Colonic mucosa (tissue), 4 donors: ENCODE results near the gene TECR. TPM values are rescaled to one million over a fixed set of nuclear protein-coding genes. Genes with fewer than 3 reads are reported as not detected.
"Not testable (repeated sequence)": the region's sequence is repeated elsewhere in the genome, so short reads cannot be mapped to it uniquely, and the experiment has no call there.

Source experiments
- DNase-seq: peaks from one replicate; pipeline ENCODE4 v3.0.0-alpha.2; 2020
- H3K27ac ChIP-seq: fragments of 200-600 bp; one replicate; pipeline ENCODE4 v1.8.0; 2021
- H3K27me3 ChIP-seq: fragments of 200-600 bp; one replicate; pipeline ENCODE4 v1.8.0; 2021
- H3K36me3 ChIP-seq: fragments of 200-600 bp; one replicate; pipeline ENCODE4 v1.8.0; 2021
- H3K4me1 ChIP-seq: fragments of 200-600 bp; one replicate; pipeline ENCODE4 v1.8.0; 2021; ENCODE audit warnings: mild to moderate bottlenecking
- H3K4me3 ChIP-seq: fragments of 200-600 bp; one replicate; pipeline ENCODE4 v1.8.0; 2021
- H3K9ac ChIP-seq, 2 donors: one replicate each; pipeline ENCODE4 v1.7.0; 2013; ENCODE audit warnings: control low read depth in 2 of 2, low read depth in 2 of 2, low read length in 2 of 2
- H3K9me3 ChIP-seq: fragments of 200-600 bp; one replicate; pipeline ENCODE4 v1.8.0; 2021
- CTCF ChIP-seq: fragments of 200-600 bp; IDR thresholded peaks from one replicate; pipeline ENCODE4 v1.8.0; 2022; ENCODE audit warnings: antibody characterized with exemption, mild to moderate bottlenecking
- intact Hi-C: fragments of 100-400 bp; cut with DNase I; formaldehyde crosslinking; loops from one replicate; pipeline ENCODE4 v1.14.1; 2022
- total RNA-seq, 2 donors: library from RNA; stranded (reverse); fragmentation: NEBNext Ultra II Directional in 1 of 2; extraction: Animal tissue kit (Norgen Biotek cat#: 25700) in 1 of 2; gene quantifications; one replicate each; pipeline ENCODE4 v1.2.1, GENCODE V29; 2021
- donor health status: healthy.
- donor health status: DM: no; HTN: no; CAD: no.
- donor health status: DM: no; HTN: no; CAD: no.

TECR gene
- total RNA-seq, 2 donors from 2014 or later = 136 to 201 TPM

- Histone ChIP-seq H3K4me3 (no peak overlapping the region), H3K27me3 (no peaks in the 10 kb centered on the region), H3K36me3 (no peaks in the 10 kb centered on the region), H3K4me1 (peaks cover 4% of the 10 kb centered on the region), H3K9ac (no peak overlapping the region), H3K27ac (no peak overlapping the region), H3K9me3 (no peaks in the 10 kb centered on the region)
- intact Hi-C loops = no loop called here
- no peak for DNase-seq
- TF ChIP-seq CTCF = no peak
Measured at GRCh38 chr19:14561249-14561648, 31.9 kb downstream of the TECR start.

DNA sequence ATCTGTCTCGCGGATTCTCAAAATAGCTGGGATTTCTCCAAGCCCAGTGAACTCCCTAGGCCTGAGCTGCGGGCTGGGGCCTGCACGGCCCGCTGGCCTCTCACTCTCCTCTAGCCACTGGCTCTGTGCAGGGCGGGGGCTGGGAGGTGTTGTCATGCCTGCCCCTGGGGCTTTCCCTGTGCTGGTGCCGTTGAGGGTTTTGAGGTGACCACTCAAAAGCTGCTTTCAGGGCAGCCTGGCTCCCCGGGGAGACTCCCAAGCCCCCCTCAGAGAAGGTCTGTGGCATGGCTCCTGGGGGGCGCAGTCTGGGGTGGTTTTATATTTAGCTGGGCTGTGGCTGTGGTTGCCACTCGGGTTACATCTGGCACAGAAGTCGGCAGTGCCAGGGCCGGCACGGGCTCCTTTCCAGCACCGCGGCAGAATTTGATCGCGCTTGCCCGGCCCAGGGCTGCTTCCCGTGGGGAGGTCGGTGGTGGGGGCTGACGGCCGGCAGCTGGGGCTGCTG is 32.5 kb downstream of the TECR start:
- H3K4me3 ChIP-seq = no peak overlapping the region
- H3K9ac ChIP-seq = no peak overlapping the region
- H3K36me3 ChIP-seq = no peaks in the 10 kb centered on the region
- H3K27me3 ChIP-seq = no peaks in the 10 kb centered on the region
- DNase-seq = no peak
- no peaks in the 10 kb centered on the region for H3K9me3 ChIP-seq
- intact Hi-C loops = no loop called here
- H3K4me1 ChIP-seq = no peaks in the 10 kb centered on the region
- no peak for TF ChIP-seq CTCF
- no peak overlapping the region for H3K27ac ChIP-seq

GRCh38 chr19:14562660-14563589 is 33.5 kb downstream of the TECR start:
- TF ChIP-seq CTCF = no peak
- intact Hi-C loops = no loop called here
- Histone ChIP-seq H3K27ac (no peak overlapping the region), H3K4me3 (no peak overlapping the region), H3K9me3 (no peaks in the 10 kb centered on the region), H3K27me3 (no peaks in the 10 kb centered on the region), H3K9ac (no peak overlapping the region), H3K36me3 (no peaks in the 10 kb centered on the region), H3K4me1 (no peaks in the 10 kb centered on the region)
- no peak for DNase-seq

DNA sequence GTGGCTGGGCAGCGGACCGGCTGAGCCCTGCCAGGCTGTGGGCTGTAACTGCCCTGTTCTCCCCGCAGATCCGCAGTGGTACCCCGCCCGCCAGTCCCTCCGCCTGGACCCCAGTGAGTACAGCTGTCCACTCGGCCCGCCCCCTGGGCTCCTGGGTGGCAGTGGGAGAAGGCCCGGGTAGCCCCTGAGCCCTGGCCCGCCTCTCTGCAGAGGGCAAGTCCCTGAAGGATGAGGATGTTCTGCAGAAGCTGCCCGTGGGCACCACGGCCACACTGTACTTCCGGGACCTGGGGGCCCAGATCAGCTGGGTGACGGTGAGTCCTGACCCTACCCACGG is 34.2 kb downstream of the TECR start:
- Histone ChIP-seq H3K9me3 (no peaks in the 10 kb centered on the region), H3K27ac (no peak overlapping the region), H3K4me3 (no peak overlapping the region), H3K9ac (no peak overlapping the region), H3K27me3 (no peaks in the 10 kb centered on the region), H3K4me1 (no peaks in the 10 kb centered on the region), H3K36me3 (no peaks in the 10 kb centered on the region)
- intact Hi-C loops = no loop called here
- TF ChIP-seq CTCF = no peak
- no peak for DNase-seq

GRCh38 chr19:14563989-14564651 is 34.7 kb downstream of the TECR start:
- Histone ChIP-seq H3K9me3 (no peaks in the 10 kb centered on the region), H3K27ac (no peak overlapping the region), H3K27me3 (no peaks in the 10 kb centered on the region), H3K4me3 (no peak overlapping the region), H3K9ac (no peak overlapping the region), H3K4me1 (no peaks in the 10 kb centered on the region), H3K36me3 (no peaks in the 10 kb centered on the region)
- intact Hi-C loops = no loop called here
- no peak for DNase-seq
- TF ChIP-seq CTCF = no peak

- not testable (repeated sequence) for DNase-seq
Measured at GRCh38 chr19:14564652-14565297, 35.4 kb downstream of the TECR start.

More at GRCh38 chr19:14564652-14565297, 35.4 kb downstream of the TECR start:
- H3K4me3 ChIP-seq, H3K4me1 ChIP-seq, H3K27ac ChIP-seq, H3K9ac ChIP-seq, H3K9me3 ChIP-seq, intact Hi-C loops, H3K36me3 ChIP-seq, H3K27me3 ChIP-seq: not testable (repeated sequence)
